ENCODE results near the gene RYR1. TPM values are rescaled to one million over a fixed set of nuclear protein-coding genes. Genes with fewer than 3 reads are reported as not detected.

RYR1 gene
- total RNA-seq, 1 donor from 2014 or later, result 0.32 TPM

- H3K27me3 Mint-ChIP-seq (ENCODE audit: low read depth), result peaks cover 21% of the 10 kb centered on the region
- H3K36me3 Mint-ChIP-seq (ENCODE audit: low read depth), result peaks cover 4% of the 10 kb centered on the region
- TF ChIP-seq, protein P1, sequence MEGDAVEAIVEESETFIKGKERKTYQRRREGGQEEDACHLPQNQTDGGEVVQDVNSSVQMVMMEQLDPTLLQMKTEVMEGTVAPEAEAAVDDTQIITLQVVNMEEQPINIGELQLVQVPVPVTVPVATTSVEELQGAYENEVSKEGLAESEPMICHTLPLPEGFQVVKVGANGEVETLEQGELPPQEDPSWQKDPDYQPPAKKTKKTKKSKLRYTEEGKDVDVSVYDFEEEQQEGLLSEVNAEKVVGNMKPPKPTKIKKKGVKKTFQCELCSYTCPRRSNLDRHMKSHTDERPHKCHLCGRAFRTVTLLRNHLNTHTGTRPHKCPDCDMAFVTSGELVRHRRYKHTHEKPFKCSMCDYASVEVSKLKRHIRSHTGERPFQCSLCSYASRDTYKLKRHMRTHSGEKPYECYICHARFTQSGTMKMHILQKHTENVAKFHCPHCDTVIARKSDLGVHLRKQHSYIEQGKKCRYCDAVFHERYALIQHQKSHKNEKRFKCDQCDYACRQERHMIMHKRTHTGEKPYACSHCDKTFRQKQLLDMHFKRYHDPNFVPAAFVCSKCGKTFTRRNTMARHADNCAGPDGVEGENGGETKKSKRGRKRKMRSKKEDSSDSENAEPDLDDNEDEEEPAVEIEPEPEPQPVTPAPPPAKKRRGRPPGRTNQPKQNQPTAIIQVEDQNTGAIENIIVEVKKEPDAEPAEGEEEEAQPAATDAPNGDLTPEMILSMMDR (IDR thresholded peaks at IDR 0.05), result no peak
- no peak overlapping the region for H3K27ac Mint-ChIP-seq (ENCODE audit: unreplicated experiment)
- no peak overlapping the region for H3K4me3 Mint-ChIP-seq (ENCODE audit: unreplicated experiment)
- peaks cover 16% of the 10 kb centered on the region for H3K9me3 Mint-ChIP-seq (ENCODE audit: low read depth)
- H3K4me1 Mint-ChIP-seq (ENCODE audit: low read depth), result no peaks in the 10 kb centered on the region
- DNase-seq (ENCODE audit: low spot score), result no peak
Observed at GRCh38 chr19:38532939-38533338, 99.4 kb downstream of the RYR1 start.

GRCh38 chr19:38534574-38534973, 101.1 kb downstream of the RYR1 start:
- Mint-ChIP-seq H3K4me3 (ENCODE audit: unreplicated experiment) (no peak overlapping the region), H3K27ac (ENCODE audit: unreplicated experiment) (no peak overlapping the region), H3K27me3 (ENCODE audit: low read depth) (peaks cover 21% of the 10 kb centered on the region), H3K4me1 (ENCODE audit: low read depth) (peaks cover 3% of the 10 kb centered on the region), H3K9me3 (ENCODE audit: low read depth) (peaks cover 16% of the 10 kb centered on the region), H3K36me3 (ENCODE audit: low read depth) (peaks cover 4% of the 10 kb centered on the region)
- no peak for DNase-seq (ENCODE audit: low spot score)
- TF ChIP-seq, protein P1 (IDR thresholded peaks at IDR 0.05), result no peak

GRCh38 chr19:38535212-38535611, 101.7 kb downstream of the RYR1 start:
- TF ChIP-seq, protein P1 (IDR thresholded peaks at IDR 0.05), result no peak
- H3K4me1 Mint-ChIP-seq (ENCODE audit: low read depth), result peaks cover 3% of the 10 kb centered on the region
- H3K36me3 Mint-ChIP-seq (ENCODE audit: low read depth), result peaks cover 4% of the 10 kb centered on the region
- peaks cover 21% of the 10 kb centered on the region for H3K27me3 Mint-ChIP-seq (ENCODE audit: low read depth)
- peaks cover 16% of the 10 kb centered on the region for H3K9me3 Mint-ChIP-seq (ENCODE audit: low read depth)
- H3K4me3 Mint-ChIP-seq (ENCODE audit: unreplicated experiment), result no peak overlapping the region
- no peak overlapping the region for H3K27ac Mint-ChIP-seq (ENCODE audit: unreplicated experiment)
- no peak for DNase-seq (ENCODE audit: low spot score)

DNA sequence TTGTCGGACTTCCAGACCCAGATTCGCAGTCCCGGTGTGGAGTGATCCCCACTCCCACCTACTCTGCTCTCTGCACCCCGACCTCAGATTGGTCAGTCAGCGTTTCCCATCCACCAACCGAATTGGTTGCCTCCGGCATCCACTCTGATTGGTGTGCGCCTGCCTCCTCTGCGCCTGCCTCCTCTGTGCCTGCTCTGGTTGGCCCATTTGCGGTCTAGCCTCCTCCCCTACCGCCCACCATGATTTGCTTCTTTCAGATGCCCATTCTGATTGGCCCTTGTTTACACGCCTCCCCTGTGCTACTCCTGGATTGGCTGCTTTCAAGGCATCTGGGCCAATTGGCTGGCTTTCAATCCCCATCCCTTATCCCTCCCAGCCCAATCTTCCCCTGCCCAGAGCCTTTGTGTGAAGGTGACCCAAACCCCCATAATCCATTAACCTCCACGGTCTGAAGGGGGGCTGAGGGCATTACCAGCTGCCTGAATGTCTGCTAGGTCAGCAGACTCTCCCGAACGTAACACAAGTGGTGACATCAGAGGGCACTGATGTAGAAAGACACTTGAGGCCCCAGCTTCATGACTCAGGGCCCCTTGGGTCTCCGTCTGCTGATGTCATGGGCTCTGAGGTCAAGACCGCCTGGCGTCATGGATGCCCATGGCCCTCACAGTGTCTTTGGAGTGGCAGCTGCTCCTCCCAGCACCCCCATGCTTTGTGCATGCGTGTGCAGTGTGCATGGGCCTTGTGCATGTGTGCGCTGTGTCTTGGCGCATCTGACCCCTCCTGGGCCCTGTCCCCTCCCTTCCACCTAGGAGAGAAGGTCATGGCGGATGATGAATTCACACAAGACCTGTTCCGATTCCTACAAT, 103.8 kb downstream of the RYR1 start:
- H3K9me3 Mint-ChIP-seq (ENCODE audit: low read depth), result peaks cover 16% of the 10 kb centered on the region
- TF ChIP-seq, protein P1 (IDR thresholded peaks at IDR 0.05), result no peak
- DNase-seq (ENCODE audit: low spot score), result no peak
- H3K27me3 Mint-ChIP-seq (ENCODE audit: low read depth), result peaks cover 15% of the 10 kb centered on the region
- peaks cover 4% of the 10 kb centered on the region for H3K36me3 Mint-ChIP-seq (ENCODE audit: low read depth)
- peaks cover 3% of the 10 kb centered on the region for H3K4me1 Mint-ChIP-seq (ENCODE audit: low read depth)
- no peak overlapping the region for H3K4me3 Mint-ChIP-seq (ENCODE audit: unreplicated experiment)
- no peak overlapping the region for H3K27ac Mint-ChIP-seq (ENCODE audit: unreplicated experiment)

DNA sequence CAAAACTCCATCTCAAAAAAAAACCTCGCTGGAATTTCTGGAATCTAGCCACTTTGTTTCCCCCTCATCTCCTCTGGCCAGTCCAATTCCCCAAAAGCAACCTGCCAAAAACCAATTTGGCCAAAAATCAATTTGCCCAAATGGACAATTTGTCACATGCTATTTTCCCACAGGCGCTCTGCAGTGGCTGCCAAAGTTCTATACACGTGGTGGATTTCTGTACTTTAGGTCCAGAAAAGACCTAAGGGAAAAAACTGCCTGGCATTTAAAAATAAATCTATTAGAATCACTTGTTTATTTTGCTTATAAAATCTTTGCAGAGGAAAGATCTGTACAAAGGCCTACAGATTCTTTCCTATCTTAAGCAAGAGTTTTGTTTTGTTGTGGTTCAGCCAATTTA, 104.9 kb downstream of the RYR1 start:
- TF ChIP-seq, protein P1 (IDR thresholded peaks at IDR 0.05), result no peak
- Mint-ChIP-seq H3K27me3 (ENCODE audit: low read depth) (peaks cover 9% of the 10 kb centered on the region), H3K9me3 (ENCODE audit: low read depth) (peaks cover 16% of the 10 kb centered on the region), H3K36me3 (ENCODE audit: low read depth) (peaks cover 4% of the 10 kb centered on the region), H3K4me1 (ENCODE audit: low read depth) (peaks cover 3% of the 10 kb centered on the region), H3K27ac (ENCODE audit: unreplicated experiment) (no peak overlapping the region), H3K4me3 (ENCODE audit: unreplicated experiment) (no peak overlapping the region)
- no peak for DNase-seq (ENCODE audit: low spot score)
